Measurements from ENCODE around the gene HNRNPK. TPM values are rescaled to one million over a fixed set of nuclear protein-coding genes. Genes with fewer than 3 reads are reported as not detected.
A peak's percentile ranks its signal among the peaks of the same experiment; 100 is the strongest.

Gene HNRNPK
- total and polyA plus RNA-seq, 2 of the 13 experiments (the other 11 are each of a cell fraction or from before 2014, with no cell fraction given), result 321 to 712 TPM

GRCh38 chr9:83920927-83921707, 58.9 kb downstream of the HNRNPK start, which contains the start of gene KIF27 (continued):
- TF ChIP-seq ZNF704 (CRISPR knock-in tag; IDR thresholded peaks at IDR 0.05; ENCODE audit: borderline replicate concordance) (no peak), MED13 (CRISPR knock-in tag; IDR thresholded peaks at IDR 0.05) (peak; percentile 64; the same call in 1 of the 2 replicates), SRY (CRISPR knock-in tag; IDR thresholded peaks at IDR 0.05) (peak; percentile 41; the same call in 1 of the 2 replicates), HOXA3 (CRISPR knock-in tag; IDR thresholded peaks at IDR 0.05) (peak; percentile 58; the same call in 1 of the 2 replicates), NONO (IDR thresholded peaks at IDR 0.05) (no peak), NONO (CRISPR knock-in tag; conservative IDR thresholded peaks at IDR 0.05) (no peak), PAX8 (CRISPR knock-in tag; IDR thresholded peaks at IDR 0.05; ENCODE audit: borderline replicate concordance) (no peak; the same call in 1 of the 2 replicates), NFIC (IDR thresholded peaks at IDR 0.05; ENCODE audit: low read length) (no peak), ZNF746 (CRISPR knock-in tag; IDR thresholded peaks at IDR 0.05) (peak; percentile 79; the same call in 1 of the 2 replicates), ZNF788 (CRISPR knock-in tag; IDR thresholded peaks at IDR 0.05; ENCODE audit: borderline replicate concordance) (peak; percentile 39; the same call in 1 of the 2 replicates), YY1 (IDR thresholded peaks at IDR 0.05; ENCODE audit: insufficient read depth, insufficient replicate concordance, low read depth, low read length) (no peak), HNF4G (IDR thresholded peaks at IDR 0.05; ENCODE audit: borderline replicate concordance, low read depth, low read length) (peak; percentile 15; the same call in 1 of the 2 replicates), HNF4G (CRISPR knock-in tag; IDR thresholded peaks at IDR 0.05; ENCODE audit: borderline replicate concordance, low read depth) (no peak), ZNF775 (CRISPR knock-in tag; IDR thresholded peaks at IDR 0.05; ENCODE audit: borderline replicate concordance) (no peak), BORCS8-MEF2B (CRISPR knock-in tag; IDR thresholded peaks at IDR 0.05) (peak; percentile 72; the same call in 1 of the 2 replicates), ZSCAN25 (CRISPR knock-in tag; IDR thresholded peaks at IDR 0.05) (no peak; the same call in 1 of the 2 replicates), DNMT3B (CRISPR knock-in tag; conservative IDR thresholded peaks at IDR 0.05) (0 out of 2 replicates have a peak, but pooled peaks have one; percentile 49), MEIS2 (CRISPR knock-in tag; IDR thresholded peaks at IDR 0.05) (peak; percentile 81), ZBTB3 (CRISPR knock-in tag; IDR thresholded peaks at IDR 0.05; ENCODE audit: borderline replicate concordance, low read depth) (no peak), ZNF280B (CRISPR knock-in tag; IDR thresholded peaks at IDR 0.05; ENCODE audit: borderline replicate concordance) (no peak), ZNF629 (CRISPR knock-in tag; conservative IDR thresholded peaks at IDR 0.05) (no peak), TBX2 (CRISPR knock-in tag; IDR thresholded peaks at IDR 0.05; ENCODE audit: borderline replicate concordance) (peak; percentile 49), NFE2L2 (IDR thresholded peaks at IDR 0.05; ENCODE audit: low read length) (no peak), TERF1 (CRISPR knock-in tag; IDR thresholded peaks at IDR 0.05) (no peak), NKX3-1 (CRISPR knock-in tag; IDR thresholded peaks at IDR 0.05) (peak; percentile 93), ZNF749 (CRISPR knock-in tag; IDR thresholded peaks at IDR 0.05; ENCODE audit: borderline replicate concordance) (peak; percentile 92; the same call in 1 of the 2 replicates)

Data from HepG2 (cell line).